VCaP (cell line): ENCODE data around the gene REM2.

ENCODE experiments used
- H3K27ac ChIP-seq: fragments of 450-650 bp; 2 replicates; pipeline ENCODE4 v1.5.1; 2017
- TF ChIP-seq, protein P1 (sequence below): fragments of 450-650 bp; conservative IDR thresholded peaks from 2 replicates; pipeline ENCODE4 v1.5.1; 2017; ENCODE audit warnings: mild to moderate bottlenecking, moderate library complexity

REM2 gene

DNA sequence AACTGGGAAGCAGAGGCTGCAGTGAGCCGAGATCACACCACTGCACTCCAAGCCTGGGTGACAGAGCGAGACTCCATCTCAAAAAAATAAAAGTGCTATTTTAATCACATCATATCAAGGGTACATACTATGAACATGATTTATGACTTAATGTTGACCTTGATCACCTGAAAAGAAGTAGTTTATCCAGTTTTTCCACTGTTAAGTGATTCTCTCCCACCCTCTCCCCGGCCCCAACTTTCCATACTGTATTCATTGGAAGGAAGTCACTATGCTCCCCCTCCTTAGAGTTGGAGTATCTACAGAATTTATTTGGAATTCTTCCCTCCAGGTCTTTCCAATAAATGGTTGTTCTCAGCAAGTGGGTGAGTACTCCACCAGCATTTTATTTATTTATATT, 49.1 kb downstream of the REM2 start:
- H3K27ac ChIP-seq: no peak overlapping the region
- TF ChIP-seq, protein P1, sequence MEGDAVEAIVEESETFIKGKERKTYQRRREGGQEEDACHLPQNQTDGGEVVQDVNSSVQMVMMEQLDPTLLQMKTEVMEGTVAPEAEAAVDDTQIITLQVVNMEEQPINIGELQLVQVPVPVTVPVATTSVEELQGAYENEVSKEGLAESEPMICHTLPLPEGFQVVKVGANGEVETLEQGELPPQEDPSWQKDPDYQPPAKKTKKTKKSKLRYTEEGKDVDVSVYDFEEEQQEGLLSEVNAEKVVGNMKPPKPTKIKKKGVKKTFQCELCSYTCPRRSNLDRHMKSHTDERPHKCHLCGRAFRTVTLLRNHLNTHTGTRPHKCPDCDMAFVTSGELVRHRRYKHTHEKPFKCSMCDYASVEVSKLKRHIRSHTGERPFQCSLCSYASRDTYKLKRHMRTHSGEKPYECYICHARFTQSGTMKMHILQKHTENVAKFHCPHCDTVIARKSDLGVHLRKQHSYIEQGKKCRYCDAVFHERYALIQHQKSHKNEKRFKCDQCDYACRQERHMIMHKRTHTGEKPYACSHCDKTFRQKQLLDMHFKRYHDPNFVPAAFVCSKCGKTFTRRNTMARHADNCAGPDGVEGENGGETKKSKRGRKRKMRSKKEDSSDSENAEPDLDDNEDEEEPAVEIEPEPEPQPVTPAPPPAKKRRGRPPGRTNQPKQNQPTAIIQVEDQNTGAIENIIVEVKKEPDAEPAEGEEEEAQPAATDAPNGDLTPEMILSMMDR: no peak

DNA sequence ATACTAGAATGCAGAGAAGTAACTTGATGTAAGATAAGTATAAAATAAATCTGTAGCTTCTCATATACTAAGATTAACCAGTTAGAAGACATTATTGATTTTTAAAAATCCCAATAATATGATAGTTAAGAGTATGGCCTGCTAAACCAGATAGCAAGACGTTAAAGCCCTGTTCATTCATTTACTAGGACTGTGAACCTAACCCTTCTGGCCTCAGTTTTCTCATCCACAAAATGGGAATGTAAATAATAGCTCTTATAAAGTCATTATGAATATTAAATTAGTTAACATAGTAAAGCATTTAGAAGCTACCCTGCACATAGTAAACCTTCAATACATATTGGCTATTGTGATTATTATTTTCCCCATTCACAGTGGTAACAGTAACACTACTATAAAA, 52.1 kb downstream of the REM2 start:
- H3K27ac ChIP-seq: no peak overlapping the region
- TF ChIP-seq, protein P1: no peak
